Measurements from ENCODE around the gene ATP10B. TPM values are rescaled to one million over a fixed set of nuclear protein-coding genes. Genes with fewer than 3 reads are reported as not detected.

ATP10B gene
- total RNA-seq, 2 donors from 2014 or later, result 162 to 232 TPM

- Histone ChIP-seq H3K4me3 (no peak overlapping the region), H3K36me3 (no peaks in the 10 kb centered on the region), H3K4me1 (peaks cover 10% of the 10 kb centered on the region), H3K9ac (ENCODE audit: low read depth in 2 of 2, low read length in 2 of 2) (peak overlapping the region in 1 of 2 donors; percentile 44), H3K27ac (peak overlapping the region; percentile 39), H3K27me3 (no peaks in the 10 kb centered on the region), H3K9me3 (no peaks in the 10 kb centered on the region)
- intact Hi-C loops (cut with DNase I), result no loop called here
- DNase-seq, result no peak
- no peak for TF ChIP-seq CTCF (IDR thresholded peaks at IDR 0.05)
These were observed 216.3 kb downstream of the ATP10B start for GRCh38 chr5:160635663-160636062.

- peaks cover 13% of the 10 kb centered on the region for H3K4me1 ChIP-seq
- H3K36me3 ChIP-seq, result no peaks in the 10 kb centered on the region
- H3K9ac ChIP-seq (ENCODE audit: low read depth in 2 of 2, low read length in 2 of 2), result peak overlapping the region; percentile 37 to 66
- H3K27me3 ChIP-seq, result no peaks in the 10 kb centered on the region
- TF ChIP-seq CTCF (IDR thresholded peaks at IDR 0.05), result no peak
- peak overlapping the region; percentile 72 for H3K27ac ChIP-seq
- intact Hi-C loops (cut with DNase I), result no loop called here
- H3K9me3 ChIP-seq, result no peaks in the 10 kb centered on the region
- peak; percentile 91 for DNase-seq
- H3K4me3 ChIP-seq, result no peak overlapping the region
These were observed 217.0 kb downstream of the ATP10B start for GRCh38 chr5:160635046-160635445.

- intact Hi-C loops (cut with DNase I), result no loop called here
- H3K4me1 ChIP-seq, result peaks cover 8% of the 10 kb centered on the region
- peak overlapping the region; percentile 57 for H3K27ac ChIP-seq
- H3K9ac ChIP-seq (ENCODE audit: low read depth in 2 of 2, low read length in 2 of 2), result peak overlapping the region in 1 of 2 donors; percentile 60
- no peaks in the 10 kb centered on the region for H3K9me3 ChIP-seq
- no peak overlapping the region for H3K4me3 ChIP-seq
- no peaks in the 10 kb centered on the region for H3K36me3 ChIP-seq
- TF ChIP-seq CTCF (IDR thresholded peaks at IDR 0.05), result no peak
- no peaks in the 10 kb centered on the region for H3K27me3 ChIP-seq
- peak; percentile 46 for DNase-seq
These were observed 223.0 kb downstream of the ATP10B start for GRCh38 chr5:160629003-160629402.

GRCh38 chr5:160628619-160628968 is 223.4 kb downstream of the ATP10B start:
- no peaks in the 10 kb centered on the region for H3K36me3 ChIP-seq
- H3K9me3 ChIP-seq, result no peaks in the 10 kb centered on the region
- TF ChIP-seq CTCF (IDR thresholded peaks at IDR 0.05), result no peak
- no peak for DNase-seq
- no peak overlapping the region for H3K4me3 ChIP-seq
- H3K27ac ChIP-seq, result peak overlapping the region; percentile 57
- peaks cover 8% of the 10 kb centered on the region for H3K4me1 ChIP-seq
- intact Hi-C loops (cut with DNase I), result no loop called here
- no peaks in the 10 kb centered on the region for H3K27me3 ChIP-seq
- H3K9ac ChIP-seq (ENCODE audit: low read depth in 2 of 2, low read length in 2 of 2), result peak overlapping the region in 1 of 2 donors; percentile 55

GRCh38 chr5:160627921-160628618 is 223.9 kb downstream of the ATP10B start:
- Histone ChIP-seq H3K4me1 (peaks cover 8% of the 10 kb centered on the region), H3K27ac (peak overlapping the region; percentile 31), H3K9me3 (no peaks in the 10 kb centered on the region), H3K36me3 (no peaks in the 10 kb centered on the region), H3K4me3 (no peak overlapping the region), H3K9ac (ENCODE audit: low read depth in 2 of 2, low read length in 2 of 2) (peak overlapping the region in 1 of 2 donors; percentile 55), H3K27me3 (no peaks in the 10 kb centered on the region)
- no peak for TF ChIP-seq CTCF (IDR thresholded peaks at IDR 0.05)
- DNase-seq, result no peak
- intact Hi-C loops (cut with DNase I), result no loop called here
